Measurements from ENCODE around the gene AOPEP. TPM values are rescaled to one million over a fixed set of nuclear protein-coding genes. Genes with fewer than 3 reads are reported as not detected.
"Not testable (repeated sequence)": the region's sequence is repeated elsewhere in the genome, so short reads cannot be mapped to it uniquely, and the experiment has no call there.

Gene AOPEP
- total RNA-seq, 1 experiment from 2014 or later = 14.4 TPM

- Mint-ChIP-seq H3K27ac (no peak overlapping the region), H3K4me3 (no peak overlapping the region), H3K4me1 (peaks cover 27% of the 10 kb centered on the region), H3K9me3 (no peaks in the 10 kb centered on the region), H3K36me3 (peaks cover 5% of the 10 kb centered on the region), H3K27me3 (ENCODE audit: low read depth) (peaks cover 38% of the 10 kb centered on the region)
- ATAC-seq (no peak), DNase-seq (ENCODE audit: low spot score) (no peak)
- POLR2A ChIA-PET = interaction anchor here (1.0 kb wide), 1 partner anchor 9 kb away, joined by 3 read pairs; no protein-coding TSS in a partner anchor
- TF ChIP-seq ZNF219 (CRISPR knock-in tag; IDR thresholded peaks at IDR 0.05; ENCODE audit: borderline replicate concordance) (no peak), SOX15 (CRISPR knock-in tag; IDR thresholded peaks at IDR 0.05) (no peak), TEAD1 (CRISPR knock-in tag; IDR thresholded peaks at IDR 0.05) (no peak), ATF3 (CRISPR knock-in tag; conservative IDR thresholded peaks at IDR 0.05) (no peak), ELF4 (CRISPR knock-in tag; IDR thresholded peaks at IDR 0.05; ENCODE audit: low read depth) (no peak), ATF2 (CRISPR knock-in tag; IDR thresholded peaks at IDR 0.05; ENCODE audit: borderline replicate concordance, low read depth) (no peak), FOXJ3 (CRISPR knock-in tag; IDR thresholded peaks at IDR 0.05; ENCODE audit: borderline replicate concordance) (no peak), ETV6 (CRISPR knock-in tag; IDR thresholded peaks at IDR 0.05) (no peak), TCF7 (CRISPR knock-in tag; IDR thresholded peaks at IDR 0.05; ENCODE audit: low read depth) (no peak), ZNF416 (CRISPR knock-in tag; IDR thresholded peaks at IDR 0.05) (no peak), ZNF671 (CRISPR knock-in tag; IDR thresholded peaks at IDR 0.05) (no peak), E2F4 (CRISPR knock-in tag; IDR thresholded peaks at IDR 0.05; ENCODE audit: borderline replicate concordance, low read depth) (no peak), MYBL2 (CRISPR knock-in tag; IDR thresholded peaks at IDR 0.05) (no peak)
- TF ChIP-seq, protein P1, sequence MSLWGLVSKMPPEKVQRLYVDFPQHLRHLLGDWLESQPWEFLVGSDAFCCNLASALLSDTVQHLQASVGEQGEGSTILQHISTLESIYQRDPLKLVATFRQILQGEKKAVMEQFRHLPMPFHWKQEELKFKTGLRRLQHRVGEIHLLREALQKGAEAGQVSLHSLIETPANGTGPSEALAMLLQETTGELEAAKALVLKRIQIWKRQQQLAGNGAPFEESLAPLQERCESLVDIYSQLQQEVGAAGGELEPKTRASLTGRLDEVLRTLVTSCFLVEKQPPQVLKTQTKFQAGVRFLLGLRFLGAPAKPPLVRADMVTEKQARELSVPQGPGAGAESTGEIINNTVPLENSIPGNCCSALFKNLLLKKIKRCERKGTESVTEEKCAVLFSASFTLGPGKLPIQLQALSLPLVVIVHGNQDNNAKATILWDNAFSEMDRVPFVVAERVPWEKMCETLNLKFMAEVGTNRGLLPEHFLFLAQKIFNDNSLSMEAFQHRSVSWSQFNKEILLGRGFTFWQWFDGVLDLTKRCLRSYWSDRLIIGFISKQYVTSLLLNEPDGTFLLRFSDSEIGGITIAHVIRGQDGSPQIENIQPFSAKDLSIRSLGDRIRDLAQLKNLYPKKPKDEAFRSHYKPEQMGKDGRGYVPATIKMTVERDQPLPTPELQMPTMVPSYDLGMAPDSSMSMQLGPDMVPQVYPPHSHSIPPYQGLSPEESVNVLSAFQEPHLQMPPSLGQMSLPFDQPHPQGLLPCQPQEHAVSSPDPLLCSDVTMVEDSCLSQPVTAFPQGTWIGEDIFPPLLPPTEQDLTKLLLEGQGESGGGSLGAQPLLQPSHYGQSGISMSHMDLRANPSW (CRISPR knock-in tag; conservative IDR thresholded peaks at IDR 0.05; ENCODE audit: low read depth) = no peak
- CTCF ChIA-PET = no interaction called here
Measured at GRCh38 chr9:94827584-94828304, 101.2 kb downstream of the AOPEP start.

DNA sequence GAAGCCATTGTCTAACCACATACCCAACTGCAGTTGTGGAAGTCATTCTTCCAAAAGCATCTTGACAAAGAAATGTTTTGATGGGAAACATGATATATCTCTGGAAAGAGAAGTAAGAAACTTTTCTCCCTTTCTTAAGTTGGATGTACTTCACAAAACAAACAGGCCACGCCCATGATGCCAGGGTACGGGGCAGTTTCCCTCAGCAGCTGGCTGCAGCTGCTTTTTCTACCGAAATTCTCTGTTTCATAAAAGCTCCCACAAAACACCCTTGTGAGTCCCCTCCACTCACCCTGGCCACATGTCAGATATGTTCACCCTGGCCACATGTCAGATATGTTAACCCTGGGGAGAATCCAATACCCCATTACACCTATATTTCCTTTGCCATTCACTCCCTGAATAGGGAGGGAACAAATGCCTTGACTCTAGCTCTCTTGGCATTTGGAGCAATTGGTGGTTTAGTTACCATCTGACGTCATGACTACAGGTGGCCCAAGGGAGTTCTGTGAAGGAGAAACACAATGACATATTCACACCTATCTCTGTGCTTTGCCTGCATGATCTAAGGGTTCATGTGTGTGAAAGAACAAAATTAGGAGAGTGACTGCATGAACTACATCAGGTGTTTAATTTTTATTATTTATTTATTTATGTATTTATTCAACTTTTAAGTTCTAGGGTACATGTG, 103.0 kb downstream of the AOPEP start:
- Mint-ChIP-seq H3K27ac (no peak overlapping the region), H3K27me3 (ENCODE audit: low read depth) (peaks cover 24% of the 10 kb centered on the region), H3K4me3 (no peak overlapping the region), H3K4me1 (peaks cover 20% of the 10 kb centered on the region), H3K36me3 (peaks cover 5% of the 10 kb centered on the region), H3K9me3 (no peaks in the 10 kb centered on the region)
- ChIA-PET CTCF (no interaction called here), POLR2A (interaction anchor here (0.6 kb wide), 1 partner anchor 595 kb away, joined by 3 read pairs; no protein-coding TSS in a partner anchor)
- ATAC-seq = no peak
- no peak for TF ChIP-seq SMAD3 (CRISPR knock-in tag; IDR thresholded peaks at IDR 0.05; ENCODE audit: borderline replicate concordance)
- no peak for DNase-seq (ENCODE audit: low spot score)

GRCh38 chr9:94830071-94830604, 103.6 kb downstream of the AOPEP start:
- Mint-ChIP-seq H3K27me3 (ENCODE audit: low read depth) (peaks cover 21% of the 10 kb centered on the region), H3K4me1 (peaks cover 14% of the 10 kb centered on the region)
- H3K27ac Mint-ChIP-seq; H3K4me3 Mint-ChIP-seq; POLR2A ChIA-PET; DNase-seq (ENCODE audit: low spot score); ATAC-seq; CTCF ChIA-PET; H3K9me3 Mint-ChIP-seq; H3K36me3 Mint-ChIP-seq: not testable (repeated sequence)

Measured in WTC11 (cell line).